GM19240 (cell line): ENCODE measurements around the gene IFT27.
A peak's percentile ranks its signal among the peaks of the same experiment; 100 is the strongest.

Experiments
- DNase-seq: peaks from one replicate; pipeline ENCODE4 v3.0.0; 2011; ENCODE audit warnings: low spot score; ENCODE audit not compliant: insufficient read length

Gene IFT27

GRCh38 chr22:36775964-36776669 lies at the start of gene IFT27:
Gene IFT27 (minus strand): TSS chr22:36776119. CDS start chr22:36775707, 412 bp downstream.
- peak; percentile 97 for DNase-seq

- no peak for DNase-seq
These were observed 48.7 kb upstream of the IFT27 start for GRCh38 chr22:36824655-36825054.

GRCh38 chr22:36823186-36823839 lies 47.4 kb upstream of the IFT27 start:
- DNase-seq, result no peak

- DNase-seq, result no peak
These were observed 46.7 kb upstream of the IFT27 start for GRCh38 chr22:36822581-36822980.

DNA sequence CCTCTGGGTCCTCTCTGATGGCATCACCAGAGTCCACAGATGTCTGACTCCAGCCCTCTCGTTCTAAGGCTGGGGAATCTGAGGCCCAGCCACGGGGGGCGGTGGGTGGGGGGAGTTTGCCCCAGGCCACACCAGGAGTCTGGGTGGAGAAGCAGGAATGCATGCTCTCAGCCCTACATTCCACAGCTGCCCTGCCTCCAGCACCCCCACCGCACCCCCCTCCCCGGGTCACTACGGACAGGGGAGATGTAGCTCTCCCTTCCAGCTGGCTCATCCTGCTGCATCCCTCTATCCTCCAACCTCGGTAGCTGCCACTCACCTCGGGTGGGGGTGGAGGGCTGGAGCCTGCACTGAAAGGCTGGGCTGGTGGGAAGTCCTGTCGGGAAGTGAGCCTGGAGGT lies 43.2 kb upstream of the IFT27 start:
- no peak for DNase-seq

DNA sequence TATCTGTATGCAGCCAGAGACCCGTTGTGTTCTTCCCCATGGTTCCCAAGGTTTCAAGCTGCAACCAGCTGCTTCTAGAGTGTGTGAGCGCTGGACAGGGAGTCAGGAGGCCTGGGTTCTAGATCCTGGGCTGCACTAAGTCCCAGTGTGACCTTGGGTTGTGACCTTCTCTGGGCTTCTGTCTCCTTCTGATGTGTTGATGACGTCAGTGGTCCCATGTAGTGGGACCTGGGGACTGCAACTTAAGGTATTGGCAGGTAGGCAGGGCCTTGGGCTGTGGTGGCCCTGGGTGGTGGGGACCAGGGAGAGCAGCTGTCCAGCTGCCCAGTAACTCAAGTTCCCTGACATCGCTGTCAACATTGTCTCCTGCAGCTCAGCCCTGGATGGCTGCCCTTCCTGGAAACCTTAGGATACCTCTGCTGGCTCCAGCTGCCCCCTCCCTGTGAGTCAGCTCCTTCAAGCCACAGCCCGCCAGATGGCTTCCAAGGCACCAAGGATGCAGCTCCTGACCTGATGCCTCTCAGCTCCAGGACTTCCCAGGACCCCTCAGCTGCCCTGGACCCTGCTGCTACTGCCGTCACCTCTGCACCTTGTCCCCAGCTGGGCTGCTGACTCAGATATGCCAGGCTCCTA lies 42.2 kb upstream of the IFT27 start:
- DNase-seq, result no peak

DNA sequence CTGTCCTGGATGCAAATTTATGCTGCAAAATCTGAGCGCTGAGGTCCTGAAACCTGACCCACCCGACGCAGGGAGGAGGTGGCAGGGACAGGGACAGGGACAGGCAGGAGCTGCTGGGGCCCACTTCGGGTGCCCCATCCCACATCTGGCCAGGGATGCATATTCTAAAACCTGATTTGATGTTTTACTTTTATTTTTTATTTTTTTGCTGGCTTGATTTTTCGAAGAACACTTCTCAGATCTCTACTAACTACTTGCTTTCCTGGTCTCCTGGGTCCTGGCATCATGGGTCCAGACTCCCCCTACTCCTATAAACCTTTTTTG lies 41.6 kb upstream of the IFT27 start:
- DNase-seq, result no peak

DNA sequence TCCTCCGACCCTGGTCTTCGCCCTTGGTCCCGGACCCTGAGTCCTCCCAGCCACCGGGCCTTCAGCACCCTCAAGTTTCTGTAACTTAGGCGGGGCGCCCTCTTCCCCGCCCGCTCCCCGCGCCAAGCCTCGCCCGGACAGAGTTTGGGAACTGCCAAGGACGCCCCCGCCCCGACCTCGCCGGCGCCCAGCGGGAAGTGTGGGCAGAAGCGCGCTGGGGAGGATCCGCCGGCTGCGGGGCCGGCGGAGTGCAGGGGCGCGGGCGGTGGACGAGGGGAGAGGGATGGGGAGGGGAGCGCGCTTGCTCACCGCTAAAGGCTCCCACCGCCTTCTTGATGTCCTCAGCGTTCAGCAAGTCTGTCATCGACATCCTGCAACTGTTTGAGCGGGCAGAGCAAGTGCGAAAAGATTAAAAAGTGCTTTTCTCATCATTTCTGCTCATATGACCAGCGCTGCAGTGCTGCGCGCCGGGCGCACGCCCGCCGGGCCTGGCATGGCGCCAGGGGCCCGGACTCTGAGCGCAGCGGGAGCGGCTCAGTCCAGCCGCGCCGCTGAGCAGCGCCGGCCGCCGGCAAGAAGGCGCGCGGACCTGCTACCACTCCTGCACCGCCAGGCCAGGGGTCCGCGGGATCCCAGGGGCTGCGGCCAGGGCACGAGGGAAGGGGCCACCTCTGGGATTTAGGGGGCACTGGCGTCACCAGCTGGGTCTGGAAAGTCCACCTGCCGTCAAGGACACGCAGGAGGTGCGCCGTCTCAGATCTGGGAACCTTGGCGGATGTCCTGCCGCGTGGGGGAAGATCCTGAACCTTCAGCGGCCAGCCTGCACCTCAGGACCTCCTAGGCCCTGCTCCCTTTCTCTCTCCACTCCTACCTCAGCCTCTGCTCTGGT lies 41.0 kb upstream of the IFT27 start, which contains the start of gene PVALB:
PVALB (minus strand) TSS at position 400 of the 889 bp plus-strand sequence; CDS start at position 370, 30 bp downstream.
- no peak for DNase-seq

- no peak for DNase-seq
These were observed 40.4 kb upstream of the IFT27 start for GRCh38 chr22:36816339-36816635.

DNA sequence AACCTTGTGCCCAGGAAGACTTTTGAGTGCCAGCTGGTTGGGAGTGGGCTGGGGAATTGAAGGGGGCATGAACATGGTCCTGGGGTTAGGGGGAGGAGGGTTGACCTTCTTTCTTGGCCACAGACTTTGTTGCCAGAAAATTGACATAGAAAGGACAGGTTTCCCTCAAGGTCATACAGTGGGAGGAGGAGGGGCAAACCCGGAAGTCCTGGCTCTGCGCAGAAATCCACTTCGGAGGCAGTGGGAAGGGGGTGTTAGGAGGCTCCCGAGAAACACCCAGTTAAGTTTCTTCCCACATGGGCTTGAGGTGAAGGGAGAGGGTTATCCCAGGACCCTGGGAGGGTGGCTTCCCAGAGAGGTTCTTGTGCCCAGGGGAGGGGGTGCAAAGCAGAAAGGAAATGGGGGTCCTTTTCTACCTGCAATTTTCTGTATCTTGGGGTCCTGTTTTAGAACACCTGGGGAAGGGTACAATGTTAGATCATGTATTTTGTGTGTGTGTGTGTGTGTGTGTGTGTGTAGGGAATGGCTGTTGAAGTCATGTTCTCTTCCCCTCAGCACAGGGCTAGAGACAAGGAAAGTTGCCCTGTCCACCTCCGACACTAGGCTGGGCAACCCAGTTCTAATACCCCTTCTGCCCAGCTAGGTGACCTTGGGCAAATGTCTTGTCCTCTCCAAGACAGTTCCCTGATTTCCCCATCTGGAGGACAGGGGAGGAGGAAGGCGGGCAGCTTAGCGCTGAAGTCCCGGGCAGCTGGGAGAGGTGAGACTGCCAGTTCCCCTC lies 39.8 kb upstream of the IFT27 start:
- DNase-seq, result no peak

- no peak for DNase-seq
These were observed 38.9 kb upstream of the IFT27 start for GRCh38 chr22:36814801-36815200.

DNA sequence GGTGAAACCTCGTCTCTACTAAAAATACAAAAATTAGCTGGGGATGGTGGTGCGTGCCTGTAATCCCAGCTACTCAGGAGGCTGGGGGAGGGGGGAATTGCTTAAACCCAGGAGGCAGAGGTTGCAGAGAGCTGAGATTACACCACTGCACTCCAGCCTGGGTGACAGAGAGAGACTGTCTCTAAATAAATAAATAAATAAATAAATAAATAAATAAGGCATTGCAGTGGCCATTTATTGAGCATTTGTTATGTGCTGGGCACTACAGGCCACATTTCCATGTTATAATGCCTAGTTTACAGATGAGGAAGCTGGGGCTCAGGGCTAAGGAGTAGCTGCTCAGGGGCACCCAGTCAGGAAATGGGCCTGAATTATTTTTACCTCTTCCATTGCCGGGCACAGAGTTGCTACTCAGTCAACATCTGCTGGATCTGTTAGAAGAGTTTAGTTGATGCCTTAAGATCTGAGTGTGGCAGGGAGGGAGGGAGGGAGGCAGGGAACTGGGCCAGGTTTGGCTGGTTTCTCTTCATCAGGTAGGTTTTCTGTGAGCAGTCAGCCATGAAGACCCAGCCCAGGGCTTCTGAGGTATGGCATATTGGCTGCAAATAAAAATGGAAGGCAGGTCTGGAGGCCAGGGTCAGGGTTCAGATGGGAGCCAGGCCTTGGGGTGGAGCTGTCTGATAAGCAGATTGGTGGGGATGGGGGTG lies 35.3 kb upstream of the IFT27 start:
- DNase-seq, result no peak

DNA sequence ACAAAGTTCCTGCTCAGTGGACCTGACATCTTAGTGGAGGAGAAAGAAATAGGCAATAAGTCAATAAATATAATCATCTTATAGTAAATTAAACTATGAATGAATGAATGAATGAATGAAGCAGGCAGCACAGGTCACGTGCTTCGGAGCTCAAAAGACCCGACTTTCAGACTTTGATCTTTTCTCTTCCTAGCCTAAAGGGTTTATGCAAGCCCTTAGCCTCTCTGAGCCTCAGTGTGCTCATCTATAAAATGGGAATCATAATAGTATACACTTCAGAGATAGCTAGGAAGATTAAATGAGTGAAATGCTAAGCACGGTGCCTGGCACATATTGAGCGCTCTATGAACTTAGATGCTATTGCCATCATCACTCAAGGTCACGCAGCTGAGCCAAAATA lies 33.4 kb upstream of the IFT27 start:
- DNase-seq, result no peak

DNA sequence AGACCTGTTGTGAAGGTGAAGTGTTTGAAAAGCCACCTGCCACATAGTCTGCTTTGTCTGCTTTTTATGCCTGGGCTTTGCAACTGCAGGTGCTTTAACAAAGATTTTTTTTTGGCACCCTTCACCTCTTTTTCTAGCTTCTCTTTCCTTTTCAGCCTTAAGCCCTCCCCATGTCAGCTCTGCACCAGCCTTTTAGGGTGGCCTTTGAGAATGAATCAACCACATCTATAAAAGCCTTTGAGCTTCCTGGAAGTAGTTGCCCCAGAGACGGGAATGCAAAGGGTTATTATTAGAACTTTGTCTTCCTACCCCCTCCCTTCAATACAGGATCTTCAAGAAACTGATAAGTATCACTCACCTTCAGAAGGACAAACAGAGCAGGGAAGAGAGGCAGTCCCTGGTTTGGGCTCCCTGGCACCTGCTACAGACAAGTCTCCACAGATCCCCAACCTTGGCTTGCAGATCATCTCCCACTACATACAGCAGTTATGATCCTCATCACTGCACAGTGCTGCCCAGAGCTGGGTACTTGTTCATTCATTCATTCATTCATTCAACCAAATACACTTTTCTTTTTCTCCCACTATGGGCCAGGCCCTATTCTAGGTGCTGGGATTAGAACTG lies 32.9 kb upstream of the IFT27 start:
- no peak for DNase-seq

- DNase-seq, result no peak
These were observed 31.7 kb upstream of the IFT27 start for GRCh38 chr22:36807627-36808026.

DNA sequence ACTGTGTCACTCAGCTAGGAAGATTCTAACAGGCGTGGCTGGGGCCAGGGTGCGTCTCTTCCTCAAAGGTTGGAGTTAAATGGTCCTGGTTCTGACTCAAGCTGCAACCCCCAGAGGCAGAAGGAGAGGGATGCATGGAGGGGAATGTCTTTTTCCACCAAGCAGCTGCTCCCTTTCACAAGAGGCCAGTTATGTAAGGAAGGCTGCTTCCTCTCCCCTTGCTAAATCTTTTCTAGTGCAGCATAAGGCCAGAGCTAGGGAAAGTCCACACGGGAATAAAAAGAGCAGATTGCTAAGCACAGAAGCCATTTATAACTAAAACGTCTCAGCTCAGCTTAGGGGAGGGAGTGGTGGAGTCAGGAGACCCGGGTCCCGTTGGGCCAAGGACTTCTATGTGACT lies 30.9 kb upstream of the IFT27 start:
- DNase-seq, result no peak

- DNase-seq, result no peak
These were observed 27.4 kb upstream of the IFT27 start for GRCh38 chr22:36803358-36803757.

- no peak for DNase-seq
These were observed 22.8 kb upstream of the IFT27 start for GRCh38 chr22:36798674-36799066.

GRCh38 chr22:36797911-36798673 lies 22.2 kb upstream of the IFT27 start:
- no peak for DNase-seq
